IPS-11a (cell line): ENCODE results near the gene LDLRAD4.

ENCODE experiments used
- H3K4me3 ChIP-seq: one replicate; pipeline ENCODE4 v1.5.1; 2013; ENCODE audit warnings: low read depth, low read length, control low read depth

Gene LDLRAD4

GRCh38 chr18:13280070-13280795 lies 61.7 kb downstream of the LDLRAD4 start:
- H3K4me3 ChIP-seq, result no peak overlapping the region

GRCh38 chr18:13281406-13281805 lies 62.8 kb downstream of the LDLRAD4 start:
- H3K4me3 ChIP-seq, result no peak overlapping the region

GRCh38 chr18:13283746-13284145 lies 65.2 kb downstream of the LDLRAD4 start:
- no peak overlapping the region for H3K4me3 ChIP-seq

- no peak overlapping the region for H3K4me3 ChIP-seq
Observed at GRCh38 chr18:13284330-13285027, 65.9 kb downstream of the LDLRAD4 start.

- H3K4me3 ChIP-seq, result no peak overlapping the region
Observed at GRCh38 chr18:13285874-13286273, 67.3 kb downstream of the LDLRAD4 start.

GRCh38 chr18:13286456-13287125 lies 68.0 kb downstream of the LDLRAD4 start:
- H3K4me3 ChIP-seq, result no peak overlapping the region

GRCh38 chr18:13287372-13287771 lies 68.8 kb downstream of the LDLRAD4 start:
- no peak overlapping the region for H3K4me3 ChIP-seq

- H3K4me3 ChIP-seq, result no peak overlapping the region
Observed at GRCh38 chr18:13288509-13289133, 70.1 kb downstream of the LDLRAD4 start.

GRCh38 chr18:13289481-13290205 lies 71.1 kb downstream of the LDLRAD4 start:
- no peak overlapping the region for H3K4me3 ChIP-seq

- H3K4me3 ChIP-seq, result no peak overlapping the region
Observed at GRCh38 chr18:13290856-13291271, 72.3 kb downstream of the LDLRAD4 start.

- H3K4me3 ChIP-seq, result no peak overlapping the region
Observed at GRCh38 chr18:13291299-13291698, 72.7 kb downstream of the LDLRAD4 start.

GRCh38 chr18:13291745-13292447 lies 73.3 kb downstream of the LDLRAD4 start:
- no peak overlapping the region for H3K4me3 ChIP-seq

- no peak overlapping the region for H3K4me3 ChIP-seq
Observed at GRCh38 chr18:13292736-13293135, 74.2 kb downstream of the LDLRAD4 start.

GRCh38 chr18:13294309-13294708 lies 75.7 kb downstream of the LDLRAD4 start:
- no peak overlapping the region for H3K4me3 ChIP-seq

GRCh38 chr18:13295894-13296293 lies 77.3 kb downstream of the LDLRAD4 start:
- H3K4me3 ChIP-seq, result no peak overlapping the region

GRCh38 chr18:13296867-13297574 lies 78.5 kb downstream of the LDLRAD4 start:
- no peak overlapping the region for H3K4me3 ChIP-seq

- no peak overlapping the region for H3K4me3 ChIP-seq
Observed at GRCh38 chr18:13298262-13298661, 79.7 kb downstream of the LDLRAD4 start.

GRCh38 chr18:13300029-13300428 lies 81.5 kb downstream of the LDLRAD4 start:
- H3K4me3 ChIP-seq, result no peak overlapping the region

- no peak overlapping the region for H3K4me3 ChIP-seq
Observed at GRCh38 chr18:13300796-13301195, 82.2 kb downstream of the LDLRAD4 start.

GRCh38 chr18:13302040-13302439 lies 83.5 kb downstream of the LDLRAD4 start:
- H3K4me3 ChIP-seq, result no peak overlapping the region
